ENCODE measurements around the gene MAD1L1. TPM values are rescaled to one million over a fixed set of nuclear protein-coding genes. Genes with fewer than 3 reads are reported as not detected.
A peak's percentile ranks its signal among the peaks of the same experiment; 100 is the strongest.

MAD1L1 gene
- total RNA-seq, 6 experiments from 2014 or later, result 15.1 to 37.4 (median 20.5) TPM

GRCh38 chr7:2146676-2147472 lies 85.9 kb downstream of the MAD1L1 start:
- TF ChIP-seq, protein P1, sequence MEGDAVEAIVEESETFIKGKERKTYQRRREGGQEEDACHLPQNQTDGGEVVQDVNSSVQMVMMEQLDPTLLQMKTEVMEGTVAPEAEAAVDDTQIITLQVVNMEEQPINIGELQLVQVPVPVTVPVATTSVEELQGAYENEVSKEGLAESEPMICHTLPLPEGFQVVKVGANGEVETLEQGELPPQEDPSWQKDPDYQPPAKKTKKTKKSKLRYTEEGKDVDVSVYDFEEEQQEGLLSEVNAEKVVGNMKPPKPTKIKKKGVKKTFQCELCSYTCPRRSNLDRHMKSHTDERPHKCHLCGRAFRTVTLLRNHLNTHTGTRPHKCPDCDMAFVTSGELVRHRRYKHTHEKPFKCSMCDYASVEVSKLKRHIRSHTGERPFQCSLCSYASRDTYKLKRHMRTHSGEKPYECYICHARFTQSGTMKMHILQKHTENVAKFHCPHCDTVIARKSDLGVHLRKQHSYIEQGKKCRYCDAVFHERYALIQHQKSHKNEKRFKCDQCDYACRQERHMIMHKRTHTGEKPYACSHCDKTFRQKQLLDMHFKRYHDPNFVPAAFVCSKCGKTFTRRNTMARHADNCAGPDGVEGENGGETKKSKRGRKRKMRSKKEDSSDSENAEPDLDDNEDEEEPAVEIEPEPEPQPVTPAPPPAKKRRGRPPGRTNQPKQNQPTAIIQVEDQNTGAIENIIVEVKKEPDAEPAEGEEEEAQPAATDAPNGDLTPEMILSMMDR (IDR thresholded peaks at IDR 0.05), result no peak
- no peak for TF ChIP-seq POLR2A (IDR thresholded peaks at IDR 0.05)
- no peak overlapping the region for H3K4me3 ChIP-seq
- intact Hi-C loops (cut with DNase I), result no loop called here
- H3K27me3 ChIP-seq, result no peaks in the 10 kb centered on the region
- ATAC-seq (no peak), DNase-seq (no peak)
- no peak overlapping the region for H3K27ac ChIP-seq
- no peaks in the 10 kb centered on the region for H3K9me3 ChIP-seq
- H3K36me3 ChIP-seq, result no peaks in the 10 kb centered on the region
- no peaks in the 10 kb centered on the region for H3K4me1 ChIP-seq
- no CpG with 5 or more reads among the region's 35 CpGs for WGBS (ENCODE audit: insufficient coverage, low coverage, low lambda C conversion rate, missing lambda C conversion rate)

DNA sequence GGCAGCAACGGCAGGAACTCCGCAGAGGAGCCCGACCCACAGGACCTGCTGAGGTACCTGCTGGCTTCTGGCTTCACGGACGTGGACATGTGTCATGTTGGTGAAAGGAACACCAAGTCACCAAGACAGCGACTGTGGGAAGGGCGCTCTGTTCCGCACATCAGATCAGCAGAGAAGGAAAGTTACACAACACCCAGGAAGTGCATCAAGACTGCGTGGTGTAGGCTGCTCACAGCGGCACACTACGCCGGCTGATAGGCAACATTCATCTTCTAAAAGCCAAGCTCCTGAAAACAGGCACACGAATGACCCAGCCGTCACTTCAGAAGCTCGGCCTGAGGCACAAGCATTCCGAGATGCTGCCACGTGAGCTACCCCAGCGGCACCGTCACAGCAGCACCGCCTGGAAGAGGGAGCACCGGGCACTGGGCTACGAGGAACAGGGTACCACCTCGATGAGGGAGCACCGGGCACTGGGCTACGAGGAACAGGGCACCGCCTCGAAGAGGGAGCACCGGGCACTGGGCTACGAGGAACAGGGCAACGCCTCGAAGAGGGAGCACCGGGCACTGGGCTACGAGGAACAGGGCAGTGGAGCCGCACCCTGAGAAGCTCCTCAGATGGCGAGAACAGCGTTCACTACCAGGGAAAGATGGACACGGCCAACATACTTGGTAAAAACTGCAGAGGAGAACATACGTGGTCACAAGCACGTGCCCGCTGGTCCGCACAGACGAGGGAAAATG lies 86.7 kb downstream of the MAD1L1 start:
- no peaks in the 10 kb centered on the region for H3K9me3 ChIP-seq
- 95% methylated on average over 4 of the region's 42 CpGs for WGBS (ENCODE audit: insufficient coverage, low coverage, low lambda C conversion rate, missing lambda C conversion rate)
- TF ChIP-seq POLR2A (IDR thresholded peaks at IDR 0.05), result no peak
- TF ChIP-seq, protein P1 (IDR thresholded peaks at IDR 0.05), result no peak
- DNase-seq (no peak), ATAC-seq (no peak)
- H3K36me3 ChIP-seq, result no peaks in the 10 kb centered on the region
- H3K27me3 ChIP-seq, result no peaks in the 10 kb centered on the region
- intact Hi-C loops (cut with DNase I), result no loop called here
- H3K4me3 ChIP-seq, result no peak overlapping the region
- no peak overlapping the region for H3K27ac ChIP-seq
- H3K4me1 ChIP-seq, result no peaks in the 10 kb centered on the region

DNA sequence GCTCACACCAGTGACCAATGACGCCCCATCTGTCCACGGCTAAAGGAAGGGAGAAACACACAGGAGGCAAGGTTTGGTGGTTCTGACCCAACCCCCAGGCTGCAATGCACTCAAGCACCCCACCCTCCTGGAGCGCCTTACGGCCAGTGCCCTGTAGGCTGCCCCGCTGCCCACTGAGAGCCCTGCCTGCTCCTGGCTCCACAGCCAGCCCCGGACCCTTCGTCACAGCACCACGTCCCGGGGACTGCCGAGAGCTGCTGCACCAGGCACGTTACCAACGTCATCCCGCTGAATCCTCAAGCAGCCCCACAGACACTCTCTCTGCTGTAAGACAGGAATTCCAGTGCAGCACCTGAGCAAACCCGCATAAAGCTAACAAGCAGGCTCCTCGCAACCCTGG lies 87.8 kb downstream of the MAD1L1 start:
- no peaks in the 10 kb centered on the region for H3K36me3 ChIP-seq
- 100% methylated on average over 2 of the region's 15 CpGs for WGBS (ENCODE audit: insufficient coverage, low coverage, low lambda C conversion rate, missing lambda C conversion rate)
- H3K4me3 ChIP-seq, result no peak overlapping the region
- no peaks in the 10 kb centered on the region for H3K9me3 ChIP-seq
- no peak overlapping the region for H3K27ac ChIP-seq
- intact Hi-C loops (cut with DNase I), result no loop called here
- ATAC-seq, result no peak
- TF ChIP-seq, protein P1 (IDR thresholded peaks at IDR 0.05), result no peak
- no peak for TF ChIP-seq POLR2A (IDR thresholded peaks at IDR 0.05)
- H3K4me1 ChIP-seq, result no peaks in the 10 kb centered on the region
- peak in 1 of 3 donors; percentile 27 for DNase-seq
- H3K27me3 ChIP-seq, result no peaks in the 10 kb centered on the region

GRCh38 chr7:2143981-2144595 lies 88.7 kb downstream of the MAD1L1 start:
- H3K27ac ChIP-seq, result no peak overlapping the region
- WGBS (ENCODE audit: insufficient coverage, low coverage, low lambda C conversion rate, missing lambda C conversion rate), result no CpG with 5 or more reads among the region's 25 CpGs
- DNase-seq, result peak in 1 of 3 donors; percentile 39
- H3K4me3 ChIP-seq, result no peak overlapping the region
- H3K36me3 ChIP-seq, result no peaks in the 10 kb centered on the region
- H3K27me3 ChIP-seq, result no peaks in the 10 kb centered on the region
- TF ChIP-seq, protein P1 (IDR thresholded peaks at IDR 0.05), result no peak
- no peak for TF ChIP-seq POLR2A (IDR thresholded peaks at IDR 0.05)
- H3K4me1 ChIP-seq, result no peaks in the 10 kb centered on the region
- no peak for ATAC-seq
- intact Hi-C loops (cut with DNase I), result no loop called here
- no peaks in the 10 kb centered on the region for H3K9me3 ChIP-seq
